NCI-H128 (cell line): ENCODE results near the gene TRERF1.

Source experiments
- DNase-seq: peaks from one replicate; lab custom pipeline; 2025; ENCODE audit not compliant: unreplicated experiment; lab: John Stamatoyannopoulos, UW

The TRERF1 gene

GRCh38 chr6:42368181-42368580 is 83.5 kb downstream of the TRERF1 start:
- no peak for DNase-seq

- no peak for DNase-seq
Observed at GRCh38 chr6:42367353-42368011, 84.2 kb downstream of the TRERF1 start.

- DNase-seq: no peak
Observed at GRCh38 chr6:42366999-42367352, 84.8 kb downstream of the TRERF1 start.

GRCh38 chr6:42366011-42366705 is 85.6 kb downstream of the TRERF1 start:
- no peak for DNase-seq

- no peak for DNase-seq
Observed at GRCh38 chr6:42365021-42365420, 86.7 kb downstream of the TRERF1 start.

GRCh38 chr6:42363926-42364849 is 87.5 kb downstream of the TRERF1 start:
- DNase-seq: no peak

- DNase-seq: no peak
Observed at GRCh38 chr6:42361036-42361435, 90.7 kb downstream of the TRERF1 start.

GRCh38 chr6:42359021-42359420 is 92.7 kb downstream of the TRERF1 start:
- no peak for DNase-seq

- no peak for DNase-seq
Observed at GRCh38 chr6:42355416-42355815, 96.3 kb downstream of the TRERF1 start.

GRCh38 chr6:42354702-42355101 is 97.0 kb downstream of the TRERF1 start:
- DNase-seq: no peak

- no peak for DNase-seq
Observed at GRCh38 chr6:42352856-42353564, 98.7 kb downstream of the TRERF1 start.

GRCh38 chr6:42350911-42351310 is 100.8 kb downstream of the TRERF1 start:
- no peak for DNase-seq

- DNase-seq: no peak
Observed at GRCh38 chr6:42349753-42350511, 101.8 kb downstream of the TRERF1 start.

- DNase-seq: no peak
Observed at GRCh38 chr6:42347456-42347855, 104.3 kb downstream of the TRERF1 start.

- no peak for DNase-seq
Observed at GRCh38 chr6:42345696-42346416, 105.9 kb downstream of the TRERF1 start.

- no peak for DNase-seq
Observed at GRCh38 chr6:42344756-42345155, 107.0 kb downstream of the TRERF1 start.

- no peak for DNase-seq
Observed at GRCh38 chr6:42341771-42342553, 109.8 kb downstream of the TRERF1 start.

GRCh38 chr6:42341221-42341620 is 110.5 kb downstream of the TRERF1 start:
- DNase-seq: no peak

- no peak for DNase-seq
Observed at GRCh38 chr6:42340511-42340910, 111.2 kb downstream of the TRERF1 start.
